NCI-H345 (cell line): ENCODE measurements around the gene PIP5K1C.
"Not testable (repeated sequence)": the region's sequence is repeated elsewhere in the genome, so short reads cannot be mapped to it uniquely, and the experiment has no call there.

Experiments
- DNase-seq: peaks from one replicate; lab custom pipeline; 2025; lab: John Stamatoyannopoulos, UW

Gene PIP5K1C

GRCh38 chr19:3673506-3674439 is 26.5 kb downstream of the PIP5K1C start:
- no peak for DNase-seq

- DNase-seq, result no peak
Measured at GRCh38 chr19:3672993-3673392, 27.3 kb downstream of the PIP5K1C start.

GRCh38 chr19:3672575-3672948 is 27.7 kb downstream of the PIP5K1C start:
- DNase-seq, result no peak

- no peak for DNase-seq
Measured at GRCh38 chr19:3671680-3672574, 28.3 kb downstream of the PIP5K1C start.

GRCh38 chr19:3670796-3671679 is 29.2 kb downstream of the PIP5K1C start:
- no peak for DNase-seq

- no peak for DNase-seq
Measured at GRCh38 chr19:3669947-3670795, 30.1 kb downstream of the PIP5K1C start.

- no peak for DNase-seq
Measured at GRCh38 chr19:3669082-3669946, 31.0 kb downstream of the PIP5K1C start.

- no peak for DNase-seq
Measured at GRCh38 chr19:3668331-3669081, 31.8 kb downstream of the PIP5K1C start.

- DNase-seq, result no peak
Measured at GRCh38 chr19:3667766-3668165, 32.5 kb downstream of the PIP5K1C start.

GRCh38 chr19:3667037-3667638 is 33.1 kb downstream of the PIP5K1C start:
- DNase-seq, result no peak

- DNase-seq, result not testable (repeated sequence)
Measured at GRCh38 chr19:3666545-3666856, 33.8 kb downstream of the PIP5K1C start.

- DNase-seq, result peak; percentile 23
Measured at GRCh38 chr19:3665681-3666544, 34.4 kb downstream of the PIP5K1C start.

GRCh38 chr19:3664879-3665642 is 35.2 kb downstream of the PIP5K1C start:
- DNase-seq, result no peak

GRCh38 chr19:3663838-3664237 is 36.4 kb downstream of the PIP5K1C start:
- DNase-seq, result no peak

GRCh38 chr19:3661284-3662238 is 38.7 kb downstream of the PIP5K1C start:
- DNase-seq, result no peak
